HepG2 (cell line): ENCODE measurements around the gene TEAD4. TPM values are rescaled to one million over a fixed set of nuclear protein-coding genes. Genes with fewer than 3 reads are reported as not detected.

Experiments used
- ATAC-seq: fragments of 200-7000 bp; cut with Tn5 transposase; 3 replicates; pipeline ENCODE4 v1.9.1; 2020; ENCODE audit warnings: mild to moderate bottlenecking, moderate library complexity
- BruUV-seq: library from RNA; stranded (reverse); fragments of 400-500 nt; replicated peaks from 2 replicates; lab custom pipeline; 2021; lab: Mats Ljungman, UMichigan
- CTCF ChIA-PET: fragments of 300-600 bp; formaldehyde crosslinking; extraction: SDS; loops from one replicate; lab custom pipeline; 2021; ENCODE audit warnings: low total read pairs, inconsistent platforms, low intra/inter-chr PET ratio; lab: Yijun Ruan, JAX
- POLR2A ChIA-PET: fragments of 350-600 bp; sonication (Branson Sonifier 250); formaldehyde crosslinking; loops from one replicate; lab custom pipeline; 2020; ENCODE audit warnings: antibody characterized with exemption, inconsistent platforms; lab: Yijun Ruan, JAX
- DNase-seq: peaks from one replicate; pipeline ENCODE4 v3.0.0-alpha.2; 2015; ENCODE audit warnings: low spot score
- FAIRE-seq: peaks from 3 replicates; lab custom pipeline; 2011; peaks lifted over from hg19 to GRCh38; lab: Jason Lieb, UNC
- H2AFZ ChIP-seq: one replicate; pipeline ENCODE4 v1.6.1; 2011; ENCODE audit warnings: low read length, inconsistent platforms
- H3K27ac ChIP-seq: fragments of 300-600 bp; 3 replicates; pipeline ENCODE4 v1.8.0; 2011; ENCODE audit warnings: mixed run types, mild to moderate bottlenecking, mixed read lengths, low read length, inconsistent platforms; ENCODE audit not compliant: insufficient read depth; ENCODE audit errors: extremely low read length
- H3K27me3 ChIP-seq, 2 experiments: fragments of 200-600 bp in 1 of 2; 2 replicates in 1 of 2; 3 replicates in 1 of 2; pipeline versions ENCODE4 v1.6.0 to v1.8.0; 2011; ENCODE audit warnings: low read length in 2 of 2, mild to moderate bottlenecking in 2 of 2, moderate library complexity in 2 of 2, inconsistent platforms in 1 of 2; ENCODE audit not compliant: insufficient read depth in 2 of 2, control insufficient read depth in 1 of 2
- H3K36me3 ChIP-seq, 2 experiments: fragments of 200-600 bp in 1 of 2; replicated peaks in 1 of 2; 2 replicates in 1 of 2; 3 replicates in 1 of 2; pipeline versions ENCODE4 v1.5.1 to v1.8.0; 2011; ENCODE audit warnings: low read length in 2 of 2, inconsistent platforms in 1 of 2; ENCODE audit not compliant: insufficient read depth in 2 of 2, control insufficient read depth in 1 of 2
- H3K4me1 ChIP-seq: 2 replicates; pipeline ENCODE4 v1.5.1; 2012; ENCODE audit warnings: low read length, inconsistent platforms; ENCODE audit not compliant: insufficient read depth
- H3K4me2 ChIP-seq: 2 replicates; pipeline ENCODE4 v1.6.0; 2011; ENCODE audit warnings: low read depth, low read length, inconsistent platforms
- H3K4me3 ChIP-seq, 3 experiments: fragments of 200-600 bp in 1 of 3; sonication (generic), shearing (Covaris generic) in 1 of 3; replicated peaks in 1 of 3; 2 replicates each; pipeline ENCODE4 v1.5.1; 2011 to 2016; ENCODE audit warnings: low read length in 3 of 3, inconsistent platforms in 2 of 3, low read depth in 2 of 3, mild to moderate bottlenecking in 2 of 3, control low read depth in 1 of 3, mixed read lengths in 1 of 3; ENCODE audit not compliant: insufficient read depth in 1 of 3
- H3K79me2 ChIP-seq: one replicate; pipeline ENCODE4 v1.6.1; 2011; ENCODE audit warnings: low read length, inconsistent platforms; ENCODE audit not compliant: insufficient read depth
- H3K9ac ChIP-seq: 2 replicates; pipeline ENCODE4 v1.6.0; 2011; ENCODE audit warnings: mild to moderate bottlenecking, low read depth, low read length, inconsistent platforms; ENCODE audit not compliant: insufficient read depth
- H3K9me3 ChIP-seq: 2 replicates; pipeline ENCODE4 v1.5.1; 2012; ENCODE audit warnings: mild to moderate bottlenecking, low read length
- H4K20me1 ChIP-seq: 2 replicates; pipeline ENCODE4 v1.6.0; 2011; ENCODE audit warnings: inconsistent platforms, mild to moderate bottlenecking, low read length, moderate library complexity; ENCODE audit not compliant: insufficient read depth
- LCORL ChIP-seq, 2 experiments: fragments of 450-650 bp in 1 of 2; sonication (generic) in 1 of 2; formaldehyde crosslinking in 1 of 2; IDR thresholded peaks; 2 replicates each; pipeline versions ENCODE4 v1.5.0 to v1.6.1; 2017 to 2020; ENCODE audit warnings: antibody characterized with exemption in 1 of 2, missing genetic modification reagents in 1 of 2
- PTBP1 ChIP-seq: fragments of 200-400 bp; formaldehyde crosslinking; IDR thresholded peaks from 2 replicates; pipeline ENCODE4 v1.6.1; 2018; ENCODE audit warnings: low read length, low read depth; ENCODE audit not compliant: poor library complexity, severe bottlenecking
- SIX1 ChIP-seq: sonication (generic); formaldehyde crosslinking; IDR thresholded peaks from 2 replicates; pipeline ENCODE4 v1.4.0; 2020; ENCODE audit warnings: missing genetic modification reagents, borderline replicate concordance
- SOX6 ChIP-seq, 2 experiments: fragments of 450-650 bp in 1 of 2; sonication (generic) in 1 of 2; formaldehyde crosslinking in 1 of 2; IDR thresholded peaks; 2 replicates each; pipeline versions ENCODE4 v1.4.0 to v1.6.1; 2017 to 2020; ENCODE audit warnings: antibody characterized with exemption in 1 of 2, mild to moderate bottlenecking in 1 of 2, missing genetic modification reagents in 1 of 2
- TAF1 ChIP-seq: sonication (generic); formaldehyde crosslinking; IDR thresholded peaks from 2 replicates; pipeline ENCODE4 v1.4.0; 2020; ENCODE audit warnings: missing genetic modification reagents
- TFDP2 ChIP-seq: sonication (generic); formaldehyde crosslinking; IDR thresholded peaks from 2 replicates; pipeline ENCODE4 v1.4.0; 2020; ENCODE audit warnings: missing genetic modification reagents
- ZMYM4 ChIP-seq: sonication (generic); formaldehyde crosslinking; IDR thresholded peaks from 2 replicates; pipeline ENCODE4 v1.8.1; 2023; ENCODE audit warnings: mild to moderate bottlenecking, missing genetic modification reagents
- ZNF383 ChIP-seq: sonication (generic); formaldehyde crosslinking; IDR thresholded peaks from 2 replicates; pipeline ENCODE4 v1.4.0; 2020; ENCODE audit warnings: missing genetic modification reagents, mild to moderate bottlenecking, borderline replicate concordance
- ZNF512 ChIP-seq: sonication (generic); formaldehyde crosslinking; IDR thresholded peaks from 2 replicates; pipeline ENCODE4 v1.4.0; 2020; ENCODE audit warnings: mild to moderate bottlenecking, missing genetic modification reagents
- ZNF770 ChIP-seq: sonication (generic); formaldehyde crosslinking; IDR thresholded peaks from 2 replicates; pipeline ENCODE4 v1.5.0; 2020; ENCODE audit warnings: mild to moderate bottlenecking, missing genetic modification reagents
- ZSCAN29 ChIP-seq: sonication (generic); formaldehyde crosslinking; conservative IDR thresholded peaks from 2 replicates; pipeline ENCODE4 v1.4.0; 2020; ENCODE audit warnings: mild to moderate bottlenecking, missing genetic modification reagents
- ZSCAN30 ChIP-seq: sonication (generic); formaldehyde crosslinking; IDR thresholded peaks from 2 replicates; pipeline ENCODE4 v1.5.0; 2020; ENCODE audit warnings: mild to moderate bottlenecking, missing genetic modification reagents
- WGBS: methylation state at CpG from one replicate; pipeline ENCODE4 v1.1.6; 2017; ENCODE audit warnings: low lambda C conversion rate; 5-methylcytosine and 5-hydroxymethylcytosine counted together
- in situ Hi-C: cut with HindIII; loops from 2 replicates; pipeline ENCODE4 v1.10.0; 2017; ENCODE audit warnings: low pct_unique_long_range_greater_than_20kb; ENCODE audit not compliant: extremely low pct_ligation_motif_present
- intact Hi-C: fragments of 100-400 bp; cut with micrococcal nuclease; formaldehyde crosslinking; loops from one replicate; pipeline ENCODE4 v1.10.0; 2022; ENCODE audit not compliant: unreplicated experiment
- polyA plus RNA-seq, 8 experiments: library from polyadenylated mRNA; depleted of rRNA in 3 of 8; stranded (reverse) in 7 of 8; unstranded in 1 of 8; fragments of >200 nt; fragmentation: Illumina TruSeq in 4 of 8; extraction: Trizol in 4 of 8; gene quantifications; 2 replicates each; pipeline versions ENCODE4 v1.2.1 to v1.2.3, GENCODE V29; 2011 to 2016; ENCODE audit warnings: low read depth in 4 of 8, missing spikeins in 1 of 8, mixed read lengths in 1 of 8; ENCODE audit not compliant: insufficient read depth in 1 of 8
- total RNA-seq, 5 experiments: library from RNA; depleted of rRNA; stranded (reverse); fragments of >200 nt; fragmentation: Illumina TruSeq; extraction: Trizol; gene quantifications; 2 replicates each; pipeline ENCODE4 v1.2.3, GENCODE V29; 2016; ENCODE audit warnings: low read depth in 1 of 5

The TEAD4 gene
- total and polyA plus RNA-seq, 2 of the 13 experiments (the other 11 are each of a cell fraction or from before 2014, with no cell fraction given) = 45.0 to 69.4 TPM

GRCh38 chr12:2955888-2956287, 3.3 kb upstream of the TEAD4 start:
- Histone ChIP-seq H3K4me2 (no peak overlapping the region), H4K20me1 (peaks cover under 1% of the 10 kb centered on the region; the same call in 1 of the 2 replicates), H3K27me3 (no peaks in the 10 kb centered on the region), H3K36me3 (no peaks in the 10 kb centered on the region), H3K9me3 (no peaks in the 10 kb centered on the region), H3K4me1 (peaks cover 45% of the 10 kb centered on the region), H3K9ac (no peak overlapping the region), H2AFZ (no peak overlapping the region), H3K27ac (no peak overlapping the region), H3K4me3 (no peak overlapping the region), H3K79me2 (peaks cover 15% of the 10 kb centered on the region)
- in situ Hi-C loops (loop anchor here (5.0 kb wide), 1 partner anchor 69 kb away; no protein-coding TSS in a partner anchor), intact Hi-C loops (no loop called here)
- DNase-seq (no peak), ATAC-seq (no peak), FAIRE-seq (no peak)
- 81% methylated on average over 1 of the region's 1 CpG for WGBS
- TF ChIP-seq TAF1 (CRISPR knock-in tag) (no peak), SIX1 (CRISPR knock-in tag) (no peak), PTBP1 (no peak), ZNF770 (CRISPR knock-in tag) (0 out of 2 replicates have a peak, but pooled peaks have one; percentile 22)
- CTCF ChIA-PET = no interaction called here
- POLR2A ChIA-PET = no interaction called here
- BruUV-seq = no TSS peak

GRCh38 chr12:2957816-2958431, 1.3 kb upstream of the TEAD4 start:
- H3K79me2 ChIP-seq = peaks cover 25% of the 10 kb centered on the region
- no peak overlapping the region for H2AFZ ChIP-seq
- H3K9me3 ChIP-seq = no peaks in the 10 kb centered on the region
- H3K4me3 ChIP-seq = peak overlapping the region; percentile 58 to 79 (median 67)
- POLR2A ChIA-PET = interaction anchor here (0.9 to 1.9 kb wide), 6 partner anchors 8 to 68 kb away, joined by 3 to 14 read pairs (median 4); no protein-coding TSS in a partner anchor
- ATAC-seq = no peak
- intact Hi-C loops (no loop called here), in situ Hi-C loops (loop anchor here (5.0 kb wide), 1 partner anchor 71 kb away; no protein-coding TSS in a partner anchor)
- peak; percentile 18 for FAIRE-seq
- peaks cover 39% of the 10 kb centered on the region for H3K4me1 ChIP-seq
- peak overlapping the region; percentile 88 for H3K4me2 ChIP-seq
- BruUV-seq = no TSS peak
- peak overlapping the region; percentile 69 for H3K9ac ChIP-seq
- 69% methylated on average over 11 of the region's 11 CpGs for WGBS
- no peaks in the 10 kb centered on the region for H3K27me3 ChIP-seq
- H4K20me1 ChIP-seq = peaks cover 10% of the 10 kb centered on the region; the same call in 1 of the 2 replicates
- H3K36me3 ChIP-seq = no peaks in the 10 kb centered on the region
- CTCF ChIA-PET = no interaction called here
- peak overlapping the region; percentile 91 for H3K27ac ChIP-seq
- DNase-seq = no peak
- TF ChIP-seq SOX6 (IDR thresholded peaks at IDR 0.05) (no peak), SOX6 (CRISPR knock-in tag; IDR thresholded peaks at IDR 0.05) (peak; percentile 20; the same call in 1 of the 2 replicates), LCORL (IDR thresholded peaks at IDR 0.05) (no peak), LCORL (CRISPR knock-in tag; IDR thresholded peaks at IDR 0.05) (peak; percentile 26; the same call in 1 of the 2 replicates), ZSCAN29 (CRISPR knock-in tag) (no peak), ZNF512 (no peak), ZSCAN30 (no peak), ZNF383 (no peak), ZMYM4 (CRISPR knock-in tag) (no peak), TFDP2 (CRISPR knock-in tag) (no peak)
